GM23338 (cell line): ENCODE measurements around the gene DNASE1. TPM values are rescaled to one million over a fixed set of nuclear protein-coding genes. Genes with fewer than 3 reads are reported as not detected.

ENCODE experiments used
- ATAC-seq: fragments of 200-7000 bp; cut with Tn5 transposase; 3 replicates; pipeline ENCODE4 v1.9.1; 2020
- DNase-seq: peaks from one replicate; pipeline ENCODE4 v3.0.0-alpha.2; 2015; ENCODE audit warnings: low spot score
- H2AFZ ChIP-seq: fragments of 200-600 bp; sonication (generic); 2 replicates; pipeline ENCODE4 v1.8.0; 2016; ENCODE audit warnings: antibody characterized with exemption, mild to moderate bottlenecking, moderate library complexity
- H3F3A ChIP-seq: fragments of 200-600 bp; sonication (generic); replicated peaks from 2 replicates; pipeline ENCODE4 v1.8.0; 2017; ENCODE audit warnings: antibody characterized with exemption, mixed run types, low read depth
- H3K27ac ChIP-seq: fragments of 200-600 bp; sonication (generic); 2 replicates; pipeline ENCODE4 v1.6.1; 2016; ENCODE audit warnings: low read depth
- H3K27me3 ChIP-seq: fragments of 200-600 bp; sonication (generic); 2 replicates; pipeline ENCODE4 v1.8.0; 2016; ENCODE audit warnings: mild to moderate bottlenecking, mixed run types, moderate library complexity; ENCODE audit not compliant: insufficient read depth
- H3K36me3 ChIP-seq: fragments of 200-600 bp; sonication (generic); 2 replicates; pipeline ENCODE4 v1.8.0; 2016; ENCODE audit warnings: mild to moderate bottlenecking; ENCODE audit not compliant: insufficient read depth
- H3K4me1 ChIP-seq: fragments of 200-600 bp; sonication (generic); 2 replicates; pipeline ENCODE4 v1.8.0; 2016; ENCODE audit warnings: mild to moderate bottlenecking, moderate library complexity; ENCODE audit not compliant: insufficient read depth
- H3K4me2 ChIP-seq: fragments of 200-600 bp; sonication (generic); 2 replicates; pipeline ENCODE4 v1.7.1; 2017; ENCODE audit warnings: mixed run types
- H3K4me3 ChIP-seq: fragments of 200-600 bp; sonication (generic); 2 replicates; pipeline ENCODE4 v1.6.1; 2016; ENCODE audit warnings: mixed run types
- H3K79me2 ChIP-seq: fragments of 200-600 bp; sonication (generic); replicated peaks from 2 replicates; pipeline ENCODE4 v1.8.0; 2017; ENCODE audit warnings: mild to moderate bottlenecking; ENCODE audit not compliant: insufficient read depth
- H3K9me2 ChIP-seq: fragments of 200-600 bp; sonication (generic); 2 replicates; pipeline ENCODE4 v1.8.0; 2017; ENCODE audit not compliant: insufficient read depth
- H4K20me1 ChIP-seq: fragments of 200-600 bp; sonication (generic); replicated peaks from 2 replicates; pipeline ENCODE4 v1.8.0; 2017; ENCODE audit warnings: mild to moderate bottlenecking; ENCODE audit not compliant: insufficient read depth
- H3K27ac Mint-ChIP-seq: 2 replicates; pipeline ENCODE4 v1.8.0; 2020; ENCODE audit warnings: inconsistent platforms, mild to moderate bottlenecking, moderate library complexity, mixed read lengths
- H3K27me3 Mint-ChIP-seq: 3 replicates; pipeline ENCODE4 v1.8.0; 2022; ENCODE audit warnings: low read depth, mild to moderate bottlenecking, moderate library complexity, mixed read lengths, inconsistent platforms; ENCODE audit not compliant: insufficient read depth, poor library complexity
- H3K36me3 Mint-ChIP-seq: 3 replicates; pipeline ENCODE4 v1.8.0; 2021; ENCODE audit warnings: low read depth, mild to moderate bottlenecking, inconsistent platforms, moderate library complexity, mixed read lengths
- H3K4me1 Mint-ChIP-seq: 3 replicates; pipeline ENCODE4 v1.8.0; 2020; ENCODE audit warnings: mild to moderate bottlenecking, inconsistent platforms, mixed read lengths
- H3K4me3 Mint-ChIP-seq: 3 replicates; pipeline ENCODE4 v1.8.0; 2021; ENCODE audit warnings: moderate library complexity, mild to moderate bottlenecking, inconsistent platforms, mixed read lengths
- H3K9me3 Mint-ChIP-seq: 3 replicates; pipeline ENCODE4 v1.8.0; 2020; ENCODE audit warnings: moderate library complexity, mild to moderate bottlenecking, inconsistent platforms, mixed read lengths
- ETS1 ChIP-seq: IDR thresholded peaks from 2 replicates; pipeline ENCODE4 v1.6.1; 2016; ENCODE audit warnings: antibody characterized with exemption
- NANOG ChIP-seq: IDR thresholded peaks from 2 replicates; pipeline ENCODE4 v1.6.1; 2016; ENCODE audit warnings: antibody characterized with exemption, borderline replicate concordance
- POLR2AphosphoS5 ChIP-seq: IDR thresholded peaks from 2 replicates; pipeline ENCODE4 v1.6.1; 2016; ENCODE audit warnings: antibody characterized with exemption, low read depth
- ZNF114 ChIP-seq: fragments of 250-450 bp; sonication (Bioruptor Pico); IDR thresholded peaks from 2 replicates; pipeline ENCODE4 v1.5.0; 2020; ENCODE audit warnings: mild to moderate bottlenecking, moderate library complexity
- polyA plus RNA-seq: library from polyadenylated mRNA; unstranded; fragments of >200 nt; fragmentation: Nextera tagmentation; extraction: Ambion mirVana; gene quantifications from 2 replicates; pipeline ENCODE4 v1.2.1, GENCODE V29; 2016
- total RNA-seq: library from RNA; depleted of rRNA; stranded (reverse); fragments of >200 nt; shearing (Covaris generic); gene quantifications from 2 replicates; pipeline ENCODE4 v1.2.3, GENCODE V29; 2014
- TF ChIP-seq, protein P1 (sequence below): fragments of 250-450 bp; sonication (Bioruptor Pico); IDR thresholded peaks from 2 replicates; pipeline ENCODE4 v1.5.0; 2020; ENCODE audit warnings: mild to moderate bottlenecking, moderate library complexity
- TF ChIP-seq, protein P2 (sequence below), 2 experiments: fragments of 200-600 bp in 1 of 2; sonication (generic) in 1 of 2; conservative IDR thresholded peaks; 2 replicates each; pipeline versions ENCODE4 v1.5.1 to v1.6.1; 2016 to 2017; ENCODE audit warnings: antibody characterized with exemption in 2 of 2, low read depth in 2 of 2, mild to moderate bottlenecking in 2 of 2, moderate library complexity in 1 of 2

Gene DNASE1
- total and polyA plus RNA-seq, 2 experiments from 2014 or later, result 7.9 to 23.0 TPM

DNA sequence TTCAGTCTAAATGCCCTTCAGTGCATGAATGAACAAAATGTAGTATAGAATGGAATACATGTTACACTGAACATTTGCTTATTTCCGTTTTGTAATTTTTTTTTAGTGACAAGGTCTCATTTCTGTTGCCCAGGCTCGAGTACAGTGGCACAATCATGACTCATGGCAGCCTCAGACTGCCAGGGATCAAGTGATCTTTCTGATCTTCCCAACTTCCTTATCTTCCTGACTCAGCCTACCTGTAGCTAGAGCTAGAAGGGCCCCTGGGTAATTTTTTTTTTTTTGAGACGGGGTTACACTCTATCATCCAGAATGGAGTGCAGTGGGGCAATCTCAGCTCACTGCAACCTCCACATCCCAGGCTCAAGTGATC is 35.7 kb upstream of the DNASE1 start:
- Histone ChIP-seq H3K36me3 (no peaks in the 10 kb centered on the region), H2AFZ (no peak overlapping the region), H3F3A (no peaks in the 10 kb centered on the region; the same call in 1 of the 2 replicates), H3K79me2 (peaks cover 48% of the 10 kb centered on the region), H3K4me3 (no peak overlapping the region), H3K27ac (no peak overlapping the region), H3K4me1 (no peaks in the 10 kb centered on the region), H3K27me3 (no peaks in the 10 kb centered on the region), H3K4me2 (no peak overlapping the region), H4K20me1 (peaks cover 5% of the 10 kb centered on the region), H3K9me2 (no peaks in the 10 kb centered on the region)
- H3K4me3 Mint-ChIP-seq, result no peak overlapping the region
- no peak overlapping the region for H3K27ac Mint-ChIP-seq
- DNase-seq (no peak), ATAC-seq (no peak)
- H3K36me3 Mint-ChIP-seq, result peaks cover 11% of the 10 kb centered on the region
- TF ChIP-seq POLR2AphosphoS5 (no peak), ETS1 (no peak), ZNF114 (CRISPR knock-in tag) (no peak), NANOG (no peak)
- TF ChIP-seq, protein P1, sequence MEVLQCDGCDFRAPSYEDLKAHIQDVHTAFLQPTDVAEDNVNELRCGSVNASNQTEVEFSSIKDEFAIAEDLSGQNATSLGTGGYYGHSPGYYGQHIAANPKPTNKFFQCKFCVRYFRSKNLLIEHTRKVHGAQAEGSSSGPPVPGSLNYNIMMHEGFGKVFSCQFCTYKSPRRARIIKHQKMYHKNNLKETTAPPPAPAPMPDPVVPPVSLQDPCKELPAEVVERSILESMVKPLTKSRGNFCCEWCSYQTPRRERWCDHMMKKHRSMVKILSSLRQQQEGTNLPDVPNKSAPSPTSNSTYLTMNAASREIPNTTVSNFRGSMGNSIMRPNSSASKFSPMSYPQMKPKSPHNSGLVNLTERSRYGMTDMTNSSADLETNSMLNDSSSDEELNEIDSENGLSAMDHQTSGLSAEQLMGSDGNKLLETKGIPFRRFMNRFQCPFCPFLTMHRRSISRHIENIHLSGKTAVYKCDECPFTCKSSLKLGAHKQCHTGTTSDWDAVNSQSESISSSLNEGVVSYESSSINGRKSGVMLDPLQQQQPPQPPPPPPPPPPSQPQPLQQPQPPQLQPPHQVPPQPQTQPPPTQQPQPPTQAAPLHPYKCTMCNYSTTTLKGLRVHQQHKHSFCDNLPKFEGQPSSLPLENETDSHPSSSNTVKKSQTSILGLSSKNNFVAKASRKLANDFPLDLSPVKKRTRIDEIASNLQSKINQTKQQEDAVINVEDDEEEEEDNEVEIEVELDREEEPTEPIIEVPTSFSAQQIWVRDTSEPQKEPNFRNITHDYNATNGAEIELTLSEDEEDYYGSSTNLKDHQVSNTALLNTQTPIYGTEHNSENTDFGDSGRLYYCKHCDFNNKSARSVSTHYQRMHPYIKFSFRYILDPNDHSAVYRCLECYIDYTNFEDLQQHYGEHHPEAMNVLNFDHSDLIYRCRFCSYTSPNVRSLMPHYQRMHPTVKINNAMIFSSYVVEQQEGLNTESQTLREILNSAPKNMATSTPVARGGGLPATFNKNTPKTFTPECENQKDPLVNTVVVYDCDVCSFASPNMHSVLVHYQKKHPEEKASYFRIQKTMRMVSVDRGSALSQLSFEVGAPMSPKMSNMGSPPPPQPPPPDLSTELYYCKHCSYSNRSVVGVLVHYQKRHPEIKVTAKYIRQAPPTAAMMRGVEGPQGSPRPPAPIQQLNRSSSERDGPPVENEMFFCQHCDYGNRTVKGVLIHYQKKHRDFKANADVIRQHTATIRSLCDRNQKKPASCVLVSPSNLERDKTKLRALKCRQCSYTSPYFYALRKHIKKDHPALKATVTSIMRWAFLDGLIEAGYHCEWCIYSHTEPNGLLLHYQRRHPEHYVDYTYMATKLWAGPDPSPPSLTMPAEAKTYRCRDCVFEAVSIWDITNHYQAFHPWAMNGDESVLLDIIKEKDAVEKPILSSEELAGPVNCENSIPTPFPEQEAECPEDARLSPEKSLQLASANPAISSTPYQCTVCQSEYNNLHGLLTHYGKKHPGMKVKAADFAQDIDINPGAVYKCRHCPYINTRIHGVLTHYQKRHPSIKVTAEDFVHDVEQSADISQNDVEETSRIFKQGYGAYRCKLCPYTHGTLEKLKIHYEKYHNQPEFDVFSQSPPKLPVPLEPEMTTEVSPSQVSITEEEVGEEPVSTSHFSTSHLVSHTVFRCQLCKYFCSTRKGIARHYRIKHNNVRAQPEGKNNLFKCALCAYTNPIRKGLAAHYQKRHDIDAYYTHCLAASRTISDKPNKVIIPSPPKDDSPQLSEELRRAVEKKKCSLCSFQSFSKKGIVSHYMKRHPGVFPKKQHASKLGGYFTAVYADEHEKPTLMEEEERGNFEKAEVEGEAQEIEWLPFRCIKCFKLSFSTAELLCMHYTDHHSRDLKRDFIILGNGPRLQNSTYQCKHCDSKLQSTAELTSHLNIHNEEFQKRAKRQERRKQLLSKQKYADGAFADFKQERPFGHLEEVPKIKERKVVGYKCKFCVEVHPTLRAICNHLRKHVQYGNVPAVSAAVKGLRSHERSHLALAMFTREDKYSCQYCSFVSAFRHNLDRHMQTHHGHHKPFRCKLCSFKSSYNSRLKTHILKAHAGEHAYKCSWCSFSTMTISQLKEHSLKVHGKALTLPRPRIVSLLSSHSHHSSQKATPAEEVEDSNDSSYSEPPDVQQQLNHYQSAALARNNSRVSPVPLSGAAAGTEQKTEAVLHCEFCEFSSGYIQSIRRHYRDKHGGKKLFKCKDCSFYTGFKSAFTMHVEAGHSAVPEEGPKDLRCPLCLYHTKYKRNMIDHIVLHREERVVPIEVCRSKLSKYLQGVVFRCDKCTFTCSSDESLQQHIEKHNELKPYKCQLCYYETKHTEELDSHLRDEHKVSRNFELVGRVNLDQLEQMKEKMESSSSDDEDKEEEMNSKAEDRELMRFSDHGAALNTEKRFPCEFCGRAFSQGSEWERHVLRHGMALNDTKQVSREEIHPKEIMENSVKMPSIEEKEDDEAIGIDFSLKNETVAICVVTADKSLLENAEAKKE (CRISPR knock-in tag), result no peak
- TF ChIP-seq, protein P2, sequence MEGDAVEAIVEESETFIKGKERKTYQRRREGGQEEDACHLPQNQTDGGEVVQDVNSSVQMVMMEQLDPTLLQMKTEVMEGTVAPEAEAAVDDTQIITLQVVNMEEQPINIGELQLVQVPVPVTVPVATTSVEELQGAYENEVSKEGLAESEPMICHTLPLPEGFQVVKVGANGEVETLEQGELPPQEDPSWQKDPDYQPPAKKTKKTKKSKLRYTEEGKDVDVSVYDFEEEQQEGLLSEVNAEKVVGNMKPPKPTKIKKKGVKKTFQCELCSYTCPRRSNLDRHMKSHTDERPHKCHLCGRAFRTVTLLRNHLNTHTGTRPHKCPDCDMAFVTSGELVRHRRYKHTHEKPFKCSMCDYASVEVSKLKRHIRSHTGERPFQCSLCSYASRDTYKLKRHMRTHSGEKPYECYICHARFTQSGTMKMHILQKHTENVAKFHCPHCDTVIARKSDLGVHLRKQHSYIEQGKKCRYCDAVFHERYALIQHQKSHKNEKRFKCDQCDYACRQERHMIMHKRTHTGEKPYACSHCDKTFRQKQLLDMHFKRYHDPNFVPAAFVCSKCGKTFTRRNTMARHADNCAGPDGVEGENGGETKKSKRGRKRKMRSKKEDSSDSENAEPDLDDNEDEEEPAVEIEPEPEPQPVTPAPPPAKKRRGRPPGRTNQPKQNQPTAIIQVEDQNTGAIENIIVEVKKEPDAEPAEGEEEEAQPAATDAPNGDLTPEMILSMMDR (conservative IDR thresholded peaks at IDR 0.05; ENCODE audit: low read depth in 2 of 2), result no peak
- H3K4me1 Mint-ChIP-seq, result no peaks in the 10 kb centered on the region
- H3K27me3 Mint-ChIP-seq, result peaks cover 2% of the 10 kb centered on the region
- no peaks in the 10 kb centered on the region for H3K9me3 Mint-ChIP-seq
